ENCODE data around the gene RFX2. TPM values are rescaled to one million over a fixed set of nuclear protein-coding genes. Genes with fewer than 3 reads are reported as not detected.

Gene RFX2
- total and polyA plus RNA-seq, 9 of the 15 experiments (the other 6 are each of a cell fraction or from before 2014, with no cell fraction given) = 3.6 to 18.7 (median 8.7) TPM

DNA sequence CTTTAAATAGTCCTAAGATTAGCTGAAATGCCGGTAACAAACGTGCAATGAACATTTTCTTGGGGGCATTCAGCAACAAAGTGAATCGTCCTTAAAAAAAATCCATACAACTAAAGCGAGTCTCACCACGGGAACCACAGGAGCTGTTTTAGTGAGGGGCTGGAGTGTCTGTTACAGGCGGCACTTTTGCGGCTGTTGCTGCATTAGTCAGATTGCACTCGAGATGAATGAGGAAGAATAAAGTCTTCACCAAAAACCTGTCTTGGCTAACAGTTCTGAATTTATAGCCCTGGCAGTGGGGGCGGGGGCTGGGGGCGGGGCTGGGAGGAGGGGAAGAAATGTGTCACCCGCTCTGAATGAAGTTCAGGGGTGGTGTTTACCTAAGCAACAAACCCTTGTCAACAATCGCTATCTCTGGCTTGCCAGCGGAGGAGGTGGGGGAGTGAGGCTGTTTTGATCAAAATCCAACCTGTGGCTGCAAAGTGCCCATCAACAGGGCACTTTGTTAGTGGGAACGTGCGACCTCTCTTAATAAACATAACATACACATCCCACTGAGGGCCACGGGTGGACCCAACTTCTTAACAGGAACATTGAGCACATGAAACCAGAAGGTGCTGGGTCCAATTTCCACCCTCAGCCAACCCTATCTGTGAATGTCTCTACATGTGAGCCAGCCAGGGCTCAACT, 44.5 kb downstream of the RFX2 start (continued):
- TF ChIP-seq ARNT (IDR thresholded peaks at IDR 0.05) (no peak), ZNF449 (CRISPR knock-in tag; IDR thresholded peaks at IDR 0.05) (no peak), POLR2AphosphoS5 (IDR thresholded peaks at IDR 0.05; ENCODE audit: control insufficient read depth, insufficient read depth, low read depth, low read length) (peak; percentile 60; the same call in 1 of the 2 replicates), ZFX (CRISPR knock-in tag; IDR thresholded peaks at IDR 0.05) (peak; percentile 37; the same call in 1 of the 2 replicates), GATA2 (CRISPR knock-in tag; IDR thresholded peaks at IDR 0.05) (peak; percentile 70; the same call in 1 of the 2 replicates), NFRKB (IDR thresholded peaks at IDR 0.05; ENCODE audit: low read depth) (no peak)
- TF ChIP-seq, protein P1, sequence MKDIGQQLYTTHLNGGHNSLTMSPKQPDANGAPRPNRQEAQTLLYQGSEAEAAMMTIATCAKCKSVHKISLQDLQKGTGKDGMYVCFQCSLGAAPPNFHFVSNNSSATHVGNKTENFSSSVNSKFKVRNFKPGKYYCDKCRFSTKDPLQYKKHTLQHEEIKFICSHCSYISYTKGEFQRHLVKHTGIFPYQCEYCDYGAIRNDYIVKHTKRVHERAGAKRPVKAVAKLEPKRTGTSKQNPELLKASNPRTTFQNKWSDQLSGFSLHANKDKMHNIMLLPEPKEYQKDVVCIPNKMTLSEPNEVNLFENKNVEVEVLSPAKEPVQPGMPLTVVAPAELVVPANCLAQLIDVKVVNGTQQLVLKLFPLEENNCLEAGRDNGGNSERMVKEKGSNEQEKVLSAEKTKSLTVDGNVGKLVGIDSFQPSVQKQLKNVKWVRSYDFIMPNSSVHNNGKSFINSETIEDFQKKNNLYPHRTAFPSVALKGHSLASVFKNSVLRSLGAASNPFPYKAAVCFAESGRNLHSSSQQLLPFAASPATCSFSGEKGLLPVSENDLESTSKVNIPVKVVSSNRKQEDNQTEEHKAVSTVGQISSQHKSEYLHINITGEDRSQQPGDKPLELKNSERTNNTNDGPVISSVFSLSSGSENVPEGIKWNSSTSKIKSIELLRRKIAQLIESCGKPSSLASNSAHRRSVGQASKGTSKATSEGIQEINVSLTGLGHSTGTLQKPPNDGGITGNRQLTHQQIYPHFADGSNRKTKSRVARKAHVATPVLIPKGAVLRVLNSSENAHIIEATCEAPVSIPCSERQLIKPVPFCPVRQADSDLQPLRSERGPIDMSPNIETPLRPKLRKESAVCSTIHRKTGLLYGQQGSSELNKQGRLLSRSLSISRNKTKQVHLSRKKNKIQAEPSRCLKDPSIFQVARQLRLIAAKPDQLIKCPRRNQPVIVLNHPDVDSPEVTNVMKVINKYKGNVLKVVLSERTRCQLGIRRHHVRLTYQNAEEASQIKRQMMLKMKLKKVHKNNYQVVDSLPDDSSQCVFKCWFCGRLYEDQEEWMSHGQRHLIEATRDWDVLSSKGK (CRISPR knock-in tag; IDR thresholded peaks at IDR 0.05) = no peak
- TF ChIP-seq, protein P2, sequence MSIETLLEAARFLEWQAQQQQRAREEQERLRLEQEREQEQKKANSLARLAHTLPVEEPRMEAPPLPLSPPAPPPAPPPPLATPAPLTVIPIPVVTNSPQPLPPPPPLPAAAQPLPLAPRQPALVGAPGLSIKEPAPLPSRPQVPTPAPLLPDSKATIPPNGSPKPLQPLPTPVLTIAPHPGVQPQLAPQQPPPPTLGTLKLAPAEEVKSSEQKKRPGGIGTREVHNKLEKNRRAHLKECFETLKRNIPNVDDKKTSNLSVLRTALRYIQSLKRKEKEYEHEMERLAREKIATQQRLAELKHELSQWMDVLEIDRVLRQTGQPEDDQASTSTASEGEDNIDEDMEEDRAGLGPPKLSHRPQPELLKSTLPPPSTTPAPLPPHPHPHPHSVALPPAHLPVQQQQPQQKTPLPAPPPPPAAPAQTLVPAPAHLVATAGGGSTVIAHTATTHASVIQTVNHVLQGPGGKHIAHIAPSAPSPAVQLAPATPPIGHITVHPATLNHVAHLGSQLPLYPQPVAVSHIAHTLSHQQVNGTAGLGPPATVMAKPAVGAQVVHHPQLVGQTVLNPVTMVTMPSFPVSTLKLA (conservative IDR thresholded peaks at IDR 0.05) = 0 out of 4 replicates have a peak, but pooled peaks of 1 of the 2 experiments have one; percentile 26
